GM12892 (cell line): ENCODE measurements around the gene ART4.

Source experiments
- DNase-seq: peaks from one replicate; pipeline ENCODE4 v3.0.0; 2011; ENCODE audit not compliant: insufficient read length
- FAIRE-seq: peaks from 2 replicates; lab custom pipeline; 2011; peaks lifted over from hg19 to GRCh38; lab: Jason Lieb, UNC
- POLR2A ChIP-seq: IDR thresholded peaks from 2 replicates; pipeline ENCODE4 v1.6.1; 2011; ENCODE audit warnings: low read depth, low read length, control low read depth
- POLR2AphosphoS5 ChIP-seq: IDR thresholded peaks from 2 replicates; pipeline ENCODE4 v1.6.1; 2011; ENCODE audit warnings: low read depth, low read length, control low read depth
- TAF1 ChIP-seq: IDR thresholded peaks from 2 replicates; pipeline ENCODE4 v1.6.1; 2011; ENCODE audit warnings: low read depth, mild to moderate bottlenecking, control low read depth, low read length, borderline replicate concordance

Gene ART4

DNA sequence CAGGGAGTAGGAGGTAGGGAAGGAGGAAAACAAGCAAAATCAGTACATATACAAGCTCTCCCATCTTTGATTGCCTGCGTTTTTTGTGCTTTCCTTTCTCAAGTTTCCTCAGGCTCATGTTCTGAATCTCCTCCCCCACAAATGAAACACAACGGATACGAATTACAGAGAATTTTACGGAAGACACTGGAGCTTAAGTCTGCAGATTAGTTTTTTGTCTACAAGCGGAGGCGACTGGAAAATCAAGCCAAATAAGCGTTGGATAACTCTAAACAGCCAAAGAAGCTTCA lies 40.7 kb downstream of the ART4 start:
- no peak for DNase-seq
- FAIRE-seq, result no peak
- TF ChIP-seq TAF1 (no peak), POLR2AphosphoS5 (no peak), POLR2A (no peak)

DNA sequence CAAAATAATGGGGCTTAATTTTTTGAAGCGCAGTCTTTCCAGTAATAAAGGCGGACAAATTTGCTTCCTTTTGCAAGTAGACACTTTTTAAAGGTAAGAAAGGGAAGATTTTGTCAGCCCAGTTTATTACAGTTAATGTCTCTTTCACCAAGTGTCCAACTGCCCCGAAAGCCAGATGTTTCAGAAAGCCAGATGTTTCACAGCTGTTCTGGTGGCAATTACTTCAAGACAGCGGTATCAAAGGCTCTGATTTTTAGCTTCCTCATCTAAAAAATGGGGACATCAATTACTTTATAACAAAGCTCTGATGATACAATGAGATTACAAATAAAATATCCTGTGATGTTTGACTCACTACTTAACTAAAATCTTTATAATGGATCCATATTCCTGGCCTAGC lies 41.1 kb downstream of the ART4 start:
- TF ChIP-seq TAF1 (no peak), POLR2AphosphoS5 (no peak), POLR2A (no peak)
- FAIRE-seq (no peak), DNase-seq (no peak)

DNA sequence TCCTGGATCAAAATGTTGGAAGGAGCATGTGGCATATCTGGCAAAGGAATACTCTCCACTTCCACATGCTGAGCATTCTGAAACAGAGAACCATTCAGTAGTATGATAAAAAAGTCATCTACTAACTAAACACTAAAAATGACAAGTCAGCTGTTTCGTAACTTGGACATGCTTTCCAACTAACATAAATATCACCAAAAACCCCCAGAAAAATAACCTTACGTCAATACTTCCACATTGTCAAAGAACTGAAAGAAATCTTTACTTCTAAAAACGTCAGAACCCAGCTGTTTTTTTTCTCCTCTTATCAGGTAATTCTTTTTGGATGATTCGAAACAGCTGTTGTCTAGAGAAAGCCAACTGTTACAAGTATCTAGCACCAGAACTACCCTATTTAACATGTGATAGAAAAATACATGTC lies 48.3 kb downstream of the ART4 start:
- no peak for TF ChIP-seq POLR2A
- no peak for TF ChIP-seq TAF1
- no peak for TF ChIP-seq POLR2AphosphoS5
- DNase-seq (no peak), FAIRE-seq (peak; percentile 14)

DNA sequence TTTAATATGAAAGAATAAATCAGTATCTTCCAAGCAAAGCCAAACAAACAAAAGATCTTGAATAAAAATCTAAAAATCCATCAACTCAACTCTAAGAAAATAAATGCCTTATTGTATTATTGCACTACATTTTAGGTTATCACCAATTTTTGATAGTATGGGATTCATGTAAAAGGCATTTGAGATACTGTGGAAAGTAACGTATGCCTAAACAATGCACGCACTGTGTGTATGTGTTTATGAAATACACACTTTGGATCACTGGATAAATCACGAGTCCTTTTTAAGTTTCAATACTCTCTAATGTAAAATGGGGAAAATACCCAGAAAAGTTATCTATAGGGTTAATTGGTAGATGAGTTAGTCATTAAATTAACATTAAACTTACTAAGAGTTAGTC lies 57.8 kb downstream of the ART4 start:
- DNase-seq, result no peak
- TF ChIP-seq TAF1 (no peak), POLR2A (no peak), POLR2AphosphoS5 (no peak)
- peak; percentile 17 for FAIRE-seq

DNA sequence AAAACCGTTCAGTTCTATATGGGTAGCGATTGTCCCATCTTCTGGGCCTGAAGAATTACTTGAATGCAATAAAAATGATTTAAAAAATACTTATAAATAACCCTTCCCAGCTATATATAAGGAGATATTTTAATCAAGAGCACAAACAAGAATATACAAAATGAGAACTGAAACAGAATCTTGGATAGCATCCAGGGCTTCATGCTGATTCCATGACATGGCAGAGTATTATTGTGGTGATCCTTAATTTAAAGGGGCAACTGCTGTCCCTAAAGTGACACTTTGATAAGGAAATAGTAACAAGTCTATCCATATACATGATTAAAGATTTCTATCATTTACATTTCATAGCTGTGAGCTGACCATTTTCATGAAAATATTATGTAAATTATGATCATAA lies 58.9 kb downstream of the ART4 start:
- no peak for TF ChIP-seq POLR2A
- TF ChIP-seq TAF1, result no peak
- TF ChIP-seq POLR2AphosphoS5, result no peak
- no peak for FAIRE-seq
- no peak for DNase-seq

DNA sequence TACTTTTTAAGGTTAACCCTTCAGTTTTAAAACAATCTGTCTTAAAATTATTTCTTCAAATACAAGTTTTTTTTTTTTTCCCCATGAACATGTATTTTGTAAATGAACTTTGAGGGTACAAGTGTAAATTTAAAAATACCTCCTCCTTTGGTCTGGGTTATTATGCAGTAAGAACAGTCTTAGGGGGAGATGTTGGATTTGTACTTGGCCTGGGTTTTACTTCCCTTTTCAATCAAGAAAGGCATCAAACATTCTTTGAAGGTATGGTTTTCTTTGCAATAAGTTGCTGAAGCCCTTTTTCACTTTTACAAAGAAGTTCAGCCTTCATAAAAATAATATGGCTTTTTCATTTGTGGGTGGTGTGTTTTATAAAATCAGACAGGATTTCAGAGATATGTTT lies 60.6 kb downstream of the ART4 start:
- TF ChIP-seq POLR2AphosphoS5, result no peak
- no peak for TF ChIP-seq TAF1
- TF ChIP-seq POLR2A, result no peak
- FAIRE-seq (peak; percentile 60), DNase-seq (no peak)

DNA sequence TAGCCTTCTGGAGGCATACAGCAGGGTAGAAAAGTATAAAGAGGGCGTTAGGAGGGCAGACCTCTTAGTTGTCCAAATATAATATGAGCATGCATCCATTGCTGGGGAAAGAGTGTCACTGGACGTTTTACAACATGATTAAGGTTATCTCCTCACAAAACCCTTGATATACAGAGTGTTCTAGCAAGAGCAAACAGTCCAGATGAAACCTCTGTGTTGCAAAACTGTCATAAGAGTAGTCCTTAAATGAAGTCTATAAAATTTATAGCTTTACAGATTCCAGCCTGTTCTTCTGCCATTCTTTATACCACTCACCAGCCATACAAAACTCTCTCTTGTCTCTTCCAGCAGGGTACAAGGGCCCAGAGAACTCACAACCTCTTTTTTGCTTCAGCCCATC lies 61.8 kb downstream of the ART4 start:
- no peak for FAIRE-seq
- TF ChIP-seq POLR2AphosphoS5, result no peak
- TF ChIP-seq POLR2A, result no peak
- no peak for TF ChIP-seq TAF1
- DNase-seq, result no peak

DNA sequence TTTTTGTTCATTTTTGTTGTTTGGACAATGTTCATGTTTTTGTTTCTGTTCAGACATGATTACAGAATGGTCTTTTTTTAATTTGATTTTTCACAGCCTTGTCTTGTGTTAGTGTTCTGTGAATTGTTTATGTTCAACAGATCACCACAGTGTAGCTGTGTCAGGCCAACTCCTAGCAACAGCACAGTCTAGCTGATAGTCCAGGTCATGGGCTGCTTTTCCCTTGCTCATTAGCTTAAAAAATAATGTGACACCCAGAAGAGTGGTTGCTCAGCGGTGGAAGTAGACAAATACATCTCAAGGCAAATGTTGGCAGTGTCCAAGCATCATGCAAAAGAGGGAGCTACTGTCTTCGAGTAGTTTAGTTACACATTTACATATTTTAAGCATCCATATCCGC lies 62.5 kb downstream of the ART4 start:
- TF ChIP-seq POLR2A (no peak), POLR2AphosphoS5 (no peak), TAF1 (no peak)
- DNase-seq (no peak), FAIRE-seq (peak; percentile 70)

DNA sequence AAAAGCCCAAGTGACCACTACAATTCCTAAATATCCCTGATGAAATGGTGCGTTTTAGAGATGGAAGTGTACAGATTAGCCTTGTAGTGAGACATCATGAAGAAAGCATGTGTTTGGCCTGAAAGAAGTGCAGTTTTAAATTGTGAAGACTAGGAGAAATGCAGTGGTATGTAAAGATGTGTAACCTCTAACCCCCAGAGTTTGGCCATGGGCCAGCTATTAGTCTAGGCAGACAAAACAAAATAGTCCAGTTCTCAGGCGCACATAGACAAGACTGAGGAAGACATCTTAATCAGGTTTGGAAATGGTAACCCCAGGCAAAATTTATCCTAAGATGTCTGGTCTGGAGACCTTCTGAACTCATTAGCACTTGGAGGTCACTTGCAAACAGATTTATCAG lies 63.5 kb downstream of the ART4 start:
- DNase-seq (no peak), FAIRE-seq (no peak)
- TF ChIP-seq POLR2AphosphoS5 (no peak), POLR2A (no peak), TAF1 (no peak)

DNA sequence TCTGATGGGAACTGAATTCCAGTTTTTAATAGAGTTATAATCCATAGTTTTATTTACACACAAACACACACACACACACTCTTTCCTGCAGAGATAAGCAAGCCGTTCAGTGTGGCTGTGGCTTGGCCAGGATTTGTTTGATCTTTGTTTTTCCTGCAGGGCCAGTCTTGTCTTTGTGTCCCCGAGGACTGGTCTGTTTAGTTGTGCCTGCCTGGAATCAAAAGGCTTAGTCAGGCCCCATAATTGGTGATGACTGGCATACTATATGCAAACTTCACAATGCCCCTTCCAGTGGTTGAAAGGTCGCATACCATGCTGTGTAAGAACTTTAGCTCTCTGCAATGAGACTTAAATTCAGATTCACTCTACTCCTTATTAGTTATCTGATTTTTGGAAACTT lies 66.1 kb downstream of the ART4 start:
- no peak for FAIRE-seq
- no peak for DNase-seq
- TF ChIP-seq POLR2A, result no peak
- TF ChIP-seq POLR2AphosphoS5, result no peak
- no peak for TF ChIP-seq TAF1

DNA sequence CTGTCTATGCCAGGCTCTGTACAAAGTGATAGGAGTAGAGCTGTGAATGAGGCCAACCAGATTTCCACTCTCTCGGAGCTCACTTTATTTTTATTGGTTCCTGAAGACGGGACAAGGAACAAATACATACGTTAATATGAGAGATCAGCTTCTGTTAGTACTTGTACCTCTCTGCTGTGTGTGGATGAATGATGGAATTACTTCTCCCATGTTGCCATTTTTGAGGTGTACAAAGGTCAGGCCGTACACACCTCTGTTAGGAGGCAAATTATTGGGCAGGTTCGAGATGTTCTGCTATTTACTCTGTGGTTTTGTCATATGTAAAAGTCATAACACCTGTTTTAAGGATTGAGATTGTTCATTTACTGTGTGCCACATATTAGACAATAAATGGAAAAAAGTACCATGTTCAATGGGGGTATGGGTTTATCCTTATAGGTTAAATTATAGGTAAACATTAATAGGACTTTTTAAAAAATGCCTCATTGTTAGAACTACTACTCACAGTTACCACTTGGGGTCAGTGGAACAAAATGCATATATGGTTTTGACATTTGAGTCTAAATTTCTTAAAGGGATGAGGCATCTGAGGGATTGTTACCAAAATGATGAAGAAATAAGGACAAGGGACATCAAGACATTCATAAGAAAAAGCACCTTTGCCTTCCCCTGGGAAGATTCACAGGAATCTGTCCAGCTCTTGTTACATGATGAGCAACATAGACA lies 66.9 kb downstream of the ART4 start:
- FAIRE-seq, result no peak
- TF ChIP-seq TAF1 (no peak), POLR2AphosphoS5 (no peak), POLR2A (no peak)
- DNase-seq, result no peak

DNA sequence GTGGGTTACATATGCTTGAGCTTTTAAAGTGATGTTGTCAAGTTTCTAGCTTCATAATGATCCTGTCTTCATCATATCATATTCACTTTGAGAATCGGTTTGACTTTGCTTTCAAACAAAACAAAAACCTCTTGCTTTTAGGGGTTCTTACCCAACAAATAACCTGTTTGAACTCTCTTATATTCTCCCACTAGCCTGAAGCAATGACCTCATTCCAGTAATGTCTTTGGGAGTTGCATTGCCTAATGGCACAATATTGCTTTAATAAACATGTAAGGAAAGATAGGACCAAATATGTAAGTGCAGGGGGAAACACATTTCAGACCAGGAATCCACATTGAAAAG lies 67.7 kb downstream of the ART4 start:
- DNase-seq (no peak), FAIRE-seq (peak; percentile 5)
- TF ChIP-seq POLR2A (no peak), POLR2AphosphoS5 (no peak), TAF1 (no peak)
